IMR-90 (cell line): Measurements from ENCODE around the gene ABHD2. TPM values are rescaled to one million over a fixed set of nuclear protein-coding genes. Genes with fewer than 3 reads are reported as not detected.

Experiments
- ATAC-seq: fragments of 200-7000 bp; cut with Tn5 transposase; 2 replicates; pipeline ENCODE4 v1.9.1; 2020; ENCODE audit warnings: low read depth, mild to moderate bottlenecking, moderate library complexity
- BruUV-seq: library from RNA; stranded (reverse); fragments of 400-500 nt; replicated peaks from 2 replicates; lab custom pipeline; 2021; lab: Mats Ljungman, UMichigan
- CTCF ChIA-PET: fragments of 300-600 bp; formaldehyde crosslinking; extraction: SDS; loops from one replicate; lab custom pipeline; 2021; ENCODE audit warnings: antibody characterized with exemption; lab: Yijun Ruan, JAX
- POLR2A ChIA-PET: fragments of 300-600 bp; sonication (Branson Sonifier 250); formaldehyde crosslinking; loops from one replicate; lab custom pipeline; 2022; ENCODE audit warnings: antibody characterized with exemption; ENCODE audit not compliant: unreplicated experiment; lab: Charles Lee
- DNase-seq: peaks from one replicate; pipeline ENCODE4 v3.0.0; 2013
- H2AFZ ChIP-seq: replicated peaks from 2 replicates; pipeline ENCODE3; 2013; ENCODE audit warnings: low read length, mild to moderate bottlenecking; ENCODE audit not compliant: poor library complexity
- H2AK5ac ChIP-seq: 2 replicates; pipeline ENCODE4 v1.6.1; 2013; ENCODE audit warnings: low read depth, low read length, inconsistent platforms
- H2AK9ac ChIP-seq: replicated peaks from 2 replicates; pipeline ENCODE3; 2013; ENCODE audit warnings: mild to moderate bottlenecking, low read depth, low read length, moderate library complexity; ENCODE audit not compliant: poor library complexity
- H2BK120ac ChIP-seq: 2 replicates; pipeline ENCODE4 v1.6.1; 2013; ENCODE audit warnings: low read depth, low read length, inconsistent platforms
- H2BK15ac ChIP-seq: 3 replicates; pipeline ENCODE4 v1.6.1; 2013; ENCODE audit warnings: low read depth, low read length, inconsistent platforms
- H2BK20ac ChIP-seq: 2 replicates; pipeline ENCODE4 v1.6.1; 2013; ENCODE audit warnings: low read depth, mild to moderate bottlenecking, inconsistent platforms, low read length, moderate library complexity
- H2BK5ac ChIP-seq: 2 replicates; pipeline ENCODE4 v1.6.1; 2013; ENCODE audit warnings: mild to moderate bottlenecking, low read depth, low read length, inconsistent platforms; ENCODE audit not compliant: poor library complexity, severe bottlenecking
- H3K14ac ChIP-seq: replicated peaks from 2 replicates; pipeline ENCODE4 v1.6.1; 2013; ENCODE audit warnings: low read depth, low read length, inconsistent platforms
- H3K18ac ChIP-seq: 2 replicates; pipeline ENCODE4 v1.6.1; 2013; ENCODE audit warnings: low read depth, low read length, control low read depth
- H3K23ac ChIP-seq: 2 replicates; pipeline ENCODE4 v1.6.1; 2013; ENCODE audit warnings: low read depth, low read length, inconsistent platforms
- H3K27ac ChIP-seq: 2 replicates; pipeline ENCODE4 v1.5.1; 2013; ENCODE audit warnings: mild to moderate bottlenecking, control low read depth, low read length; ENCODE audit not compliant: insufficient read depth
- H3K27me3 ChIP-seq: 2 replicates; pipeline ENCODE4 v1.6.1; 2013; ENCODE audit warnings: low read length; ENCODE audit not compliant: control insufficient read depth, insufficient read depth
- H3K36me3 ChIP-seq: 2 replicates; pipeline ENCODE4 v1.6.1; 2013; ENCODE audit warnings: low read length, mixed read lengths; ENCODE audit not compliant: control insufficient read depth, insufficient read depth
- H3K4ac ChIP-seq: 2 replicates; pipeline ENCODE4 v1.6.1; 2013; ENCODE audit warnings: low read depth, low read length, inconsistent platforms
- H3K4me1 ChIP-seq: 2 replicates; pipeline ENCODE4 v1.6.1; 2013; ENCODE audit warnings: low read length, mixed read lengths; ENCODE audit not compliant: control insufficient read depth, insufficient read depth
- H3K4me2 ChIP-seq: 2 replicates; pipeline ENCODE4 v1.6.1; 2013; ENCODE audit warnings: low read depth, mild to moderate bottlenecking, control low read depth, low read length, moderate library complexity
- H3K4me3 ChIP-seq: 2 replicates; pipeline ENCODE4 v1.5.1; 2013; ENCODE audit warnings: low read depth, mild to moderate bottlenecking, control low read depth, low read length, moderate library complexity; ENCODE audit not compliant: insufficient read depth
- H3K56ac ChIP-seq: 2 replicates; pipeline ENCODE4 v1.6.1; 2013; ENCODE audit warnings: low read length, inconsistent platforms; ENCODE audit not compliant: insufficient read depth; ENCODE audit errors: extremely low read depth
- H3K79me1 ChIP-seq, 2 experiments: 2 replicates each; pipeline ENCODE4 v1.6.1; 2013; ENCODE audit warnings: low read length in 2 of 2, inconsistent platforms in 1 of 2, low read depth in 1 of 2
- H3K9ac ChIP-seq: 2 replicates; pipeline ENCODE4 v1.6.1; 2013; ENCODE audit warnings: low read depth, low read length, control low read depth
- H3K9me1 ChIP-seq: 2 replicates; pipeline ENCODE4 v1.6.1; 2013; ENCODE audit warnings: low read length, inconsistent platforms; ENCODE audit not compliant: insufficient read depth
- H3K9me3 ChIP-seq: 2 replicates; pipeline ENCODE4 v1.6.1; 2013; ENCODE audit warnings: low read length; ENCODE audit not compliant: control insufficient read depth, insufficient read depth
- H4K20me1 ChIP-seq: 2 replicates; pipeline ENCODE4 v1.6.1; 2013; ENCODE audit warnings: low read length, inconsistent platforms; ENCODE audit not compliant: insufficient read depth
- H4K5ac ChIP-seq: 2 replicates; pipeline ENCODE4 v1.6.1; 2013; ENCODE audit warnings: mild to moderate bottlenecking, low read depth, low read length, control low read depth
- H4K8ac ChIP-seq, 2 experiments: 2 replicates each; pipeline ENCODE4 v1.6.1; 2013; ENCODE audit warnings: low read depth in 2 of 2, low read length in 2 of 2, control low read depth in 1 of 2, inconsistent platforms in 1 of 2
- H4K91ac ChIP-seq: 2 replicates; pipeline ENCODE4 v1.6.1; 2013; ENCODE audit warnings: low read depth, low read length, inconsistent platforms; ENCODE audit not compliant: insufficient read depth
- BHLHE40 ChIP-seq: fragments of 150-350 bp; IDR thresholded peaks from 2 replicates; pipeline ENCODE4 v1.6.1; 2016; ENCODE audit warnings: mild to moderate bottlenecking, low read depth, low read length
- CEBPB ChIP-seq: IDR thresholded peaks from 2 replicates; pipeline ENCODE4 v1.6.1; 2012; ENCODE audit warnings: low read depth, low read length, improper control_type of control experiment
- CHD1 ChIP-seq: IDR thresholded peaks from 2 replicates; pipeline ENCODE4 v1.6.1; 2012; ENCODE audit warnings: low read depth, low read length, improper control_type of control experiment
- CTCF ChIP-seq: conservative IDR thresholded peaks from 2 replicates; pipeline ENCODE4 v1.5.1; 2012; ENCODE audit warnings: mild to moderate bottlenecking, low read depth, low read length, improper control_type of control experiment
- FOS ChIP-seq: fragments of 150-350 bp; IDR thresholded peaks from 2 replicates; pipeline ENCODE4 v1.6.1; 2016; ENCODE audit warnings: low read depth, low read length
- MAFK ChIP-seq: IDR thresholded peaks from 2 replicates; pipeline ENCODE4 v1.6.1; 2012; ENCODE audit warnings: low read depth, low read length, improper control_type of control experiment
- MAZ ChIP-seq: IDR thresholded peaks from 2 replicates; pipeline ENCODE4 v1.6.1; 2012; ENCODE audit warnings: low read depth, mild to moderate bottlenecking, low read length, improper control_type of control experiment, moderate library complexity, borderline replicate concordance
- MXI1 ChIP-seq: IDR thresholded peaks from 2 replicates; pipeline ENCODE4 v1.6.1; 2012; ENCODE audit warnings: low read depth, mild to moderate bottlenecking, low read length, moderate library complexity, borderline replicate concordance
- NFE2L2 ChIP-seq: fragments of 150-350 bp; IDR thresholded peaks from 2 replicates; pipeline ENCODE4 v1.6.1; 2016; ENCODE audit warnings: low read depth, mild to moderate bottlenecking, low read length
- POLR2A ChIP-seq: IDR thresholded peaks from 2 replicates; pipeline ENCODE4 v1.6.1; 2012; ENCODE audit warnings: mild to moderate bottlenecking, low read depth, low read length
- RAD21 ChIP-seq: IDR thresholded peaks from 2 replicates; pipeline ENCODE4 v1.6.1; 2012; ENCODE audit warnings: low read length, improper control_type of control experiment
- RCOR1 ChIP-seq: IDR thresholded peaks from 2 replicates; pipeline ENCODE4 v1.6.1; 2012; ENCODE audit warnings: mild to moderate bottlenecking, low read length, improper control_type of control experiment; ENCODE audit not compliant: insufficient replicate concordance
- RFX5 ChIP-seq: IDR thresholded peaks from 2 replicates; pipeline ENCODE4 v1.8.0; 2012; ENCODE audit warnings: low read depth, mild to moderate bottlenecking, low read length, moderate library complexity
- SMC3 ChIP-seq: fragments of 150-350 bp; IDR thresholded peaks from 2 replicates; pipeline ENCODE4 v1.6.1; 2016; ENCODE audit warnings: low read depth, mild to moderate bottlenecking, antibody characterized with exemption, low read length, moderate library complexity
- WGBS, 2 experiments: methylation state at CpG; one replicate each; pipeline versions ENCODE4 v1.1.5 to v1.1.7; 2013; ENCODE audit warnings: missing lambda C conversion rate in 2 of 2; ENCODE audit not compliant: insufficient read length in 1 of 2; ENCODE audit errors: extremely low coverage in 2 of 2; 5-methylcytosine and 5-hydroxymethylcytosine counted together
- dilution Hi-C: fragments of 300-500 bp; cut with HindIII; formaldehyde crosslinking; loops from one replicate; pipeline ENCODE4 v1.14.3; 2018; ENCODE audit warnings: low sequenced_read_pairs; ENCODE audit not compliant: unreplicated experiment
- in situ Hi-C: fragments of 300-500 bp; cut with MboI; formaldehyde crosslinking; loops from 3 replicates; pipeline ENCODE4 v1.14.3; 2019; ENCODE audit warnings: low sequenced_read_pairs, inconsistent platforms, mixed read lengths
- intact Hi-C: fragments of 100-400 bp; cut with micrococcal nuclease; formaldehyde crosslinking; loops from 2 replicates; pipeline ENCODE4 v1.10.0; 2022
- polyA plus RNA-seq, 3 experiments: library from polyadenylated mRNA; depleted of rRNA; stranded (reverse); fragments of >200 nt; gene quantifications; 2 replicates each; pipeline ENCODE4 v1.2.3, GENCODE V29; 2012; ENCODE audit warnings: low replicate concordance in 1 of 3
- total RNA-seq: library from RNA; depleted of rRNA; stranded (reverse); fragments of >200 nt; gene quantifications from 2 replicates; pipeline ENCODE4 v1.2.3, GENCODE V29; 2012
- TF ChIP-seq, protein P1 (sequence below): fragments of 150-350 bp; IDR thresholded peaks from 2 replicates; pipeline ENCODE4 v1.6.1; 2016; ENCODE audit warnings: low read depth, mild to moderate bottlenecking, low read length, moderate library complexity, borderline replicate concordance
- TF ChIP-seq, protein P2 (sequence below): fragments of 150-350 bp; IDR thresholded peaks from 2 replicates; pipeline ENCODE4 v1.6.1; 2017; ENCODE audit warnings: mild to moderate bottlenecking, antibody characterized with exemption, low read length, low read depth

The ABHD2 gene
- total and polyA plus RNA-seq, 2 of the 4 experiments (the other 2 are of a cell fraction): 31.2 to 62.9 TPM

- Histone ChIP-seq H3K27me3 (no peaks in the 10 kb centered on the region), H2AK9ac (no peak overlapping the region), H3K27ac (no peak overlapping the region), H2BK120ac (peak overlapping the region; percentile 1; the same call in 1 of the 2 replicates), H3K23ac (peak overlapping the region; percentile 7; the same call in 1 of the 2 replicates), H3K4me1 (peaks cover 38% of the 10 kb centered on the region), H2AK5ac (peak overlapping the region; percentile 83; the same call in 1 of the 2 replicates), H3K9ac (no peak overlapping the region), H4K5ac (no peak overlapping the region), H3K9me3 (no peaks in the 10 kb centered on the region), H3K9me1 (peaks cover 37% of the 10 kb centered on the region), H4K8ac (no peak overlapping the region), H3K18ac (peak overlapping the region; percentile 5; the same call in 1 of the 2 replicates), H3K4ac (peak overlapping the region; percentile 9), H2AFZ (no peak overlapping the region), H3K56ac (no peak overlapping the region), H4K20me1 (no peaks in the 10 kb centered on the region), H3K79me1 (peaks cover 55 to 76% of the 10 kb centered on the region in 2 experiments), H3K14ac (0 out of 2 replicates have a peak overlapping the region, but pooled peaks have one; percentile 20), H3K36me3 (peaks cover 8% of the 10 kb centered on the region), H4K91ac (0 out of 2 replicates have a peak overlapping the region, but pooled peaks have one; percentile 6), H3K4me2 (no peak overlapping the region), H2BK20ac (0 out of 2 replicates have a peak overlapping the region, but pooled peaks have one; percentile 30), H3K4me3 (no peak overlapping the region), H2BK15ac (peak overlapping the region; percentile 23; the same call in 2 of the 3 replicates), H2BK5ac (no peak overlapping the region)
- dilution Hi-C loops: no loop called here
- BruUV-seq: no TSS peak
- DNase-seq: no peak
- no peak for TF ChIP-seq SMC3
- TF ChIP-seq CHD1: no peak
- no peak for TF ChIP-seq RCOR1
- TF ChIP-seq, protein P1, sequence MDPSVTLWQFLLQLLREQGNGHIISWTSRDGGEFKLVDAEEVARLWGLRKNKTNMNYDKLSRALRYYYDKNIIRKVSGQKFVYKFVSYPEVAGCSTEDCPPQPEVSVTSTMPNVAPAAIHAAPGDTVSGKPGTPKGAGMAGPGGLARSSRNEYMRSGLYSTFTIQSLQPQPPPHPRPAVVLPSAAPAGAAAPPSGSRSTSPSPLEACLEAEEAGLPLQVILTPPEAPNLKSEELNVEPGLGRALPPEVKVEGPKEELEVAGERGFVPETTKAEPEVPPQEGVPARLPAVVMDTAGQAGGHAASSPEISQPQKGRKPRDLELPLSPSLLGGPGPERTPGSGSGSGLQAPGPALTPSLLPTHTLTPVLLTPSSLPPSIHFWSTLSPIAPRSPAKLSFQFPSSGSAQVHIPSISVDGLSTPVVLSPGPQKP: no peak
- no peak for TF ChIP-seq NFE2L2
- no peak for TF ChIP-seq CTCF
- no peak for TF ChIP-seq RAD21
- no peak for TF ChIP-seq POLR2A
- TF ChIP-seq BHLHE40: no peak
- no peak for TF ChIP-seq MAZ
- TF ChIP-seq, protein P2, sequence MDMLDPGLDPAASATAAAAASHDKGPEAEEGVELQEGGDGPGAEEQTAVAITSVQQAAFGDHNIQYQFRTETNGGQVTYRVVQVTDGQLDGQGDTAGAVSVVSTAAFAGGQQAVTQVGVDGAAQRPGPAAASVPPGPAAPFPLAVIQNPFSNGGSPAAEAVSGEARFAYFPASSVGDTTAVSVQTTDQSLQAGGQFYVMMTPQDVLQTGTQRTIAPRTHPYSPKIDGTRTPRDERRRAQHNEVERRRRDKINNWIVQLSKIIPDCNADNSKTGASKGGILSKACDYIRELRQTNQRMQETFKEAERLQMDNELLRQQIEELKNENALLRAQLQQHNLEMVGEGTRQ: no peak
- TF ChIP-seq FOS: no peak
- TF ChIP-seq MXI1: no peak
- no peak for TF ChIP-seq CEBPB
- no peak for TF ChIP-seq RFX5
- no peak for TF ChIP-seq MAFK
- CTCF ChIA-PET: interaction anchor here (1.2 to 1.4 kb wide), 2 partner anchors 15 to 22 kb away, joined by 5 to 6 read pairs; no protein-coding TSS in a partner anchor
- POLR2A ChIA-PET: interaction anchor here (0.6 kb wide), 1 partner anchor 18 kb away, joined by 4 read pairs; no protein-coding TSS in a partner anchor
- no peak for ATAC-seq
- in situ Hi-C loops: no loop called here
- intact Hi-C loops: loop anchor here (5.0 kb wide), 1 partner anchor 34 kb away; no protein-coding TSS in a partner anchor
- 80% methylated on average over 1 of the region's 5 CpGs; no CpG with 5 or more reads in 1 of the 2 experiments for WGBS, 2 experiments
Measured at GRCh38 chr15:89107984-89108383, 19.7 kb downstream of the ABHD2 start.
